CD14-positive monocyte (primary cell): ENCODE measurements around the gene NCR2. TPM values are rescaled to one million over a fixed set of nuclear protein-coding genes. Genes with fewer than 3 reads are reported as not detected.
A peak's percentile ranks its signal among the peaks of the same experiment; 100 is the strongest.

ENCODE experiments used
- DNase-seq, 3 donors: peaks; one replicate each; pipeline ENCODE4 v3.0.0-alpha.2; 2011 to 2022
- H2AFZ ChIP-seq: 2 replicates; pipeline ENCODE4 v1.6.0; 2012; ENCODE audit warnings: mild to moderate bottlenecking, low read depth, low read length, inconsistent platforms; ENCODE audit not compliant: insufficient read depth, poor library complexity, severe bottlenecking
- H3K27ac ChIP-seq, 2 donors: 1 replicate in 1 of 2; 2 replicates in 1 of 2; pipeline ENCODE4 v1.5.1; 2012 to 2013; ENCODE audit warnings: low read length in 2 of 2, control low read depth in 1 of 2, inconsistent platforms in 1 of 2, low read depth in 1 of 2, mild to moderate bottlenecking in 1 of 2
- H3K27me3 ChIP-seq, 2 donors: one replicate each; pipeline versions ENCODE4 v1.6.0 to v1.6.1; 2011 to 2013; ENCODE audit warnings: low read length in 2 of 2; ENCODE audit not compliant: control insufficient read depth in 2 of 2, insufficient read depth in 2 of 2
- H3K36me3 ChIP-seq, 2 donors: replicated peaks in 1 of 2; 1 replicate in 1 of 2; 2 replicates in 1 of 2; pipeline versions ENCODE4 v1.5.1 to v1.6.1; 2012 to 2013; ENCODE audit warnings: low read length in 2 of 2, control low read depth in 1 of 2, inconsistent platforms in 1 of 2, mild to moderate bottlenecking in 1 of 2; ENCODE audit not compliant: insufficient read depth in 2 of 2, control insufficient read depth in 1 of 2
- H3K4me1 ChIP-seq, 2 donors: 1 replicate in 1 of 2; 2 replicates in 1 of 2; pipeline versions ENCODE4 v1.5.1 to v1.6.1; 2012 to 2013; ENCODE audit warnings: low read length in 2 of 2, control low read depth in 1 of 2, inconsistent platforms in 1 of 2, mild to moderate bottlenecking in 1 of 2, moderate library complexity in 1 of 2; ENCODE audit not compliant: insufficient read depth in 2 of 2, control insufficient read depth in 1 of 2
- H3K4me2 ChIP-seq: replicated peaks from 2 replicates; pipeline ENCODE3; 2012; ENCODE audit warnings: low read length, moderate library complexity, mild to moderate bottlenecking; ENCODE audit not compliant: poor library complexity, severe bottlenecking; ENCODE audit errors: extremely low read depth
- H3K4me3 ChIP-seq, 3 experiments: fragments of 200-600 bp in 1 of 3; sonication (generic) in 1 of 3; replicated peaks in 1 of 3; 1 replicate in 2 of 3; 2 replicates in 1 of 3; pipeline ENCODE4 v1.5.1; 2011 to 2013; ENCODE audit warnings: low read length in 3 of 3, mild to moderate bottlenecking in 3 of 3, control low read depth in 2 of 3, low read depth in 2 of 3, inconsistent platforms in 1 of 3, moderate library complexity in 1 of 3
- H3K79me2 ChIP-seq: 2 replicates; pipeline ENCODE4 v1.6.0; 2012; ENCODE audit warnings: mild to moderate bottlenecking, control low read depth, inconsistent platforms, low read length, moderate library complexity; ENCODE audit not compliant: insufficient read depth
- H3K9ac ChIP-seq: 2 replicates; pipeline ENCODE4 v1.6.0; 2017; ENCODE audit warnings: low read length, mild to moderate bottlenecking; ENCODE audit not compliant: insufficient read depth, poor library complexity, severe bottlenecking
- H3K9me3 ChIP-seq, 2 donors: replicated peaks in 1 of 2; 1 replicate in 1 of 2; 2 replicates in 1 of 2; pipeline versions ENCODE4 v1.5.1 to v1.6.1; 2012 to 2013; ENCODE audit warnings: low read length in 2 of 2, control low read depth in 1 of 2; ENCODE audit not compliant: control insufficient read depth in 1 of 2, insufficient read depth in 1 of 2
- H4K20me1 ChIP-seq: 2 replicates; pipeline ENCODE4 v1.6.0; 2012; ENCODE audit warnings: mild to moderate bottlenecking, low read length, control low read depth, moderate library complexity; ENCODE audit not compliant: insufficient read depth
- H3K27ac Mint-ChIP-seq, 7 donors: one replicate each; pipeline ENCODE4 v1.8.0; 2020; ENCODE audit warnings: mild to moderate bottlenecking in 7 of 7, mixed read lengths in 7 of 7, moderate library complexity in 6 of 7, inconsistent platforms in 2 of 7
- H3K27me3 Mint-ChIP-seq, 3 donors: one replicate each; pipeline ENCODE4 v1.8.0; 2021 to 2022; ENCODE audit warnings: low read depth in 3 of 3, mild to moderate bottlenecking in 3 of 3, mixed read lengths in 3 of 3, moderate library complexity in 3 of 3, inconsistent platforms in 1 of 3
- H3K36me3 Mint-ChIP-seq, 2 donors: one replicate each; pipeline ENCODE4 v1.8.0; 2020; ENCODE audit warnings: mixed read lengths in 2 of 2, inconsistent platforms in 1 of 2, mild to moderate bottlenecking in 1 of 2
- H3K4me1 Mint-ChIP-seq: one replicate; pipeline ENCODE4 v1.8.0; 2020; ENCODE audit warnings: mild to moderate bottlenecking, mixed read lengths
- H3K4me3 Mint-ChIP-seq, 2 donors: one replicate each; pipeline ENCODE4 v1.8.0; 2020; ENCODE audit warnings: mild to moderate bottlenecking in 2 of 2, mixed read lengths in 2 of 2, moderate library complexity in 1 of 2
- H3K9me3 Mint-ChIP-seq, 7 donors: one replicate each; pipeline ENCODE4 v1.8.0; 2020 to 2022; ENCODE audit warnings: mixed read lengths in 7 of 7, mild to moderate bottlenecking in 6 of 7, moderate library complexity in 6 of 7, inconsistent platforms in 2 of 7
- CTCF ChIP-seq: fragments of 200-600 bp; IDR thresholded peaks from one replicate; pipeline ENCODE4 v1.8.0; 2022; ENCODE audit warnings: antibody characterized with exemption, mild to moderate bottlenecking
- WGBS: methylation state at CpG from one replicate; pipeline ENCODE4 v1.1.5; 2013; ENCODE audit warnings: missing lambda C conversion rate; ENCODE audit not compliant: insufficient coverage; 5-methylcytosine and 5-hydroxymethylcytosine counted together
- intact Hi-C, 2 donors: fragments of 100-400 bp; cut with micrococcal nuclease; formaldehyde crosslinking; loops; one replicate each; pipeline versions ENCODE4 v1.15.0 to v1.15.1; 2023
- polyA plus RNA-seq, 3 donors: library from polyadenylated mRNA; depleted of rRNA in 1 of 3; unstranded in 2 of 3; stranded (reverse) in 1 of 3; fragments of 300-500 nt in 2 of 3; fragments of >200 nt in 1 of 3; fragmentation: Illumina TruSeq in 2 of 3; gene quantifications; 1 replicate in 2 of 3; 2 replicates in 1 of 3; pipeline ENCODE4 v1.2.3, GENCODE V29; 2012 to 2021

The NCR2 gene
- polyA plus RNA-seq, 3 donors, result not detected

GRCh38 chr6:41376176-41376575 is 40.8 kb downstream of the NCR2 start:
- intact Hi-C loops, result no loop called here
- Histone ChIP-seq H3K9ac (no peak overlapping the region), H3K27ac (no peak overlapping the region), H4K20me1 (no peaks in the 10 kb centered on the region), H3K4me1 (peaks cover 28 to 38% of the 10 kb centered on the region in 2 donors), H3K36me3 (no peaks in the 10 kb centered on the region), H3K27me3 (peaks cover 63 to 66% of the 10 kb centered on the region in 2 donors), H2AFZ (no peak overlapping the region), H3K4me2 (no peak overlapping the region), H3K9me3 (peaks cover 0 to 47% of the 10 kb centered on the region in 2 donors), H3K79me2 (no peaks in the 10 kb centered on the region), H3K4me3 (no peak overlapping the region)
- Mint-ChIP-seq H3K4me1 (peaks cover 45% of the 10 kb centered on the region), H3K27ac (no peak overlapping the region), H3K27me3 (peaks cover 69 to 73% (median 70%) of the 10 kb centered on the region in 3 donors), H3K9me3 (peaks cover 0 to 30% (median 21%) of the 10 kb centered on the region in 7 donors), H3K4me3 (peak overlapping the region in 1 of 2 donors; percentile 83), H3K36me3 (peaks cover 0 to 9% of the 10 kb centered on the region in 2 donors)
- no peak for DNase-seq
- no peak for TF ChIP-seq CTCF
- 52% methylated on average over 4 of the region's 5 CpGs for WGBS

GRCh38 chr6:41377071-41377470 is 41.7 kb downstream of the NCR2 start:
- DNase-seq, result no peak
- H3K27me3 ChIP-seq, result peaks cover 57 to 59% of the 10 kb centered on the region in 2 donors
- peaks cover 0 to 24% (median 16%) of the 10 kb centered on the region in 7 donors for H3K9me3 Mint-ChIP-seq

More at GRCh38 chr6:41377071-41377470, 41.7 kb downstream of the NCR2 start:
- intact Hi-C loops, result no loop called here
- peak overlapping the region in 1 of 2 donors; percentile 83 for H3K4me3 Mint-ChIP-seq
- Histone ChIP-seq H3K9me3 (peaks cover 0 to 38% of the 10 kb centered on the region in 2 donors), H3K36me3 (no peaks in the 10 kb centered on the region), H3K79me2 (no peaks in the 10 kb centered on the region), H3K9ac (no peak overlapping the region), H3K4me1 (peaks cover 19 to 31% of the 10 kb centered on the region in 2 donors), H3K4me2 (no peak overlapping the region), H4K20me1 (no peaks in the 10 kb centered on the region), H3K4me3 (no peak overlapping the region), H3K27ac (no peak overlapping the region), H2AFZ (no peak overlapping the region)
- H3K36me3 Mint-ChIP-seq, result peaks cover 0 to 8% of the 10 kb centered on the region in 2 donors
- no peak overlapping the region for H3K27ac Mint-ChIP-seq
- WGBS, result no CpG with 5 or more reads among the region's 4 CpGs
- TF ChIP-seq CTCF, result no peak
- H3K27me3 Mint-ChIP-seq, result peaks cover 65 to 68% (median 66%) of the 10 kb centered on the region in 3 donors
- H3K4me1 Mint-ChIP-seq, result peaks cover 36% of the 10 kb centered on the region
